GM06990 (cell line): ENCODE data around the gene FAM43B.

ENCODE experiments used
- DNase-seq: peaks from one replicate; pipeline ENCODE4 v3.0.0-alpha.2; 2011; ENCODE audit not compliant: insufficient read length; ENCODE audit errors: extremely low read depth
- H3K27me3 ChIP-seq: replicated peaks from 2 replicates; pipeline ENCODE4 v1.6.0; 2011; ENCODE audit warnings: low read length; ENCODE audit not compliant: control insufficient read depth, insufficient read depth
- H3K36me3 ChIP-seq: 2 replicates; pipeline ENCODE4 v1.5.1; 2011; ENCODE audit warnings: low read length; ENCODE audit not compliant: control insufficient read depth, insufficient read depth
- H3K4me3 ChIP-seq: replicated peaks from 2 replicates; pipeline ENCODE4 v1.5.1; 2011; ENCODE audit warnings: low read depth, mild to moderate bottlenecking, control low read depth, low read length
- CTCF ChIP-seq: IDR thresholded peaks from 2 replicates; pipeline ENCODE4 v1.5.1; 2011; ENCODE audit warnings: low read length, control low read depth, mild to moderate bottlenecking, inconsistent platforms; ENCODE audit not compliant: insufficient read depth, poor library complexity, severe bottlenecking

FAM43B gene

GRCh38 chr1:20597650-20598049 is 45.3 kb downstream of the FAM43B start:
- peaks cover 2% of the 10 kb centered on the region; the same call in 1 of the 2 replicates for H3K27me3 ChIP-seq
- H3K36me3 ChIP-seq = no peaks in the 10 kb centered on the region
- no peak for TF ChIP-seq CTCF
- H3K4me3 ChIP-seq = no peak overlapping the region
- no peak for DNase-seq

GRCh38 chr1:20600156-20600555 is 47.8 kb downstream of the FAM43B start:
- Histone ChIP-seq H3K27me3 (no peaks in the 10 kb centered on the region), H3K36me3 (no peaks in the 10 kb centered on the region), H3K4me3 (no peak overlapping the region)
- no peak for DNase-seq
- no peak for TF ChIP-seq CTCF

DNA sequence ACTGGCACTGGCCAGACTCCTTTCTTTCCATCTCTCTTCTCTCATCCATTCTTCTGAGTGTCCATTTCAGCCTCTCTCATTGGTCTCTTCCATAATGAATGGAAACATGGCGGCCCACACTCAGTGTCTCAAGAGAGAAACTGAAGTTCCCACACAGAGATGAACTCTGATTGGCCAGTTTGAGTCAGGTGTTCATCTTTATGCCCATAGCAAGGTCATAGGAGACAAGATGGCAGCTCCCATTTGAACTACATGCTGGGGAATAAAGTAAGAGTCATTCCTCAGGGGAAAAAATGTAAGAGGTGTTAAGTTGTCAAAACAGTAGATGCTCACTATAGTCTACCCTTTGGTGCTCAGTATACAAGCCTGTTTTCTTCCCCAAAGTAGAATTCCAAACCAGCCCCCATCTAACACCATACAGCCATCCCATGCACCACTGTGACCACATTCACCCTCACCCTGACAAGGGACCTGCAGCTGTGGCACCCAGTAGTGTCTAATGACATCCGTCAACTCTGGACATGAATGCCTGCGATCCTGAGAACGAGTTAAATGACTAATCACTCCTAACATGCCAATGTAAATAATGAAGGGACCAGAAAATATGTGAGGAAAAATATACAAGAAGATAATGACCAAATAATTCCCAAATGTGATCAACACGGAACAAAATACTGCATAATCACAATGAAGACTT is 48.9 kb downstream of the FAM43B start:
- H3K36me3 ChIP-seq = no peaks in the 10 kb centered on the region
- no peak overlapping the region for H3K4me3 ChIP-seq
- no peak for TF ChIP-seq CTCF
- no peak for DNase-seq
- H3K27me3 ChIP-seq = no peaks in the 10 kb centered on the region

DNA sequence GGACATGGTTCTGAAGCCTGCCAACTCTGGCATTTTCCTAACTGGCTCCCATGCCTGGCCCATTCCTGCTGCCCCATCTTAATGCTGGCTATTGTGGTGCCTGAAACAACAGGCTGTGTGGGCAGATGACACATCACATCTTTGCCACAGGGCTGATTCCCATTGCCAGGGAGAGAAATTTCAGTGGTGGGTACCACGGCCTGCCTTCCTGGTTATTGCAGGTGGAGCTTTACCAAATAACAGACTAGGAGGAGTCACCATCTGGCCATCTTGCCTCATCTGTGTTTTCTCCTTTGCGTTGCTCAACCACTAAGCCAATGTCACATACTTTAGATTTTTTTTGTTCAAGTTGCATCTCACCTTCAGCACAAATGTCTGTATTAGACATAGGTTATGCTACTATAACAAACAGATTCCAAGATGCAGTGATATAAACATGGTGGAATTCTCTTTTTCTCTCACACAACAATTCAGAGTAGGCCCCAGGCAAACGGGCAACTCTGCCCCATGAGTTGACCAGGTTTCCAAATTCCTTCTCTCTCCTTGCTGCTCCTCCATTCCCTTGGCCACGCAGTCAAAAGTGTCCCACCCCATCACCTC is 50.6 kb downstream of the FAM43B start:
- no peak for TF ChIP-seq CTCF
- H3K4me3 ChIP-seq = no peak overlapping the region
- H3K27me3 ChIP-seq = no peaks in the 10 kb centered on the region
- DNase-seq = no peak
- no peaks in the 10 kb centered on the region for H3K36me3 ChIP-seq

- Histone ChIP-seq H3K4me3 (no peak overlapping the region), H3K36me3 (no peaks in the 10 kb centered on the region), H3K27me3 (no peaks in the 10 kb centered on the region)
- TF ChIP-seq CTCF = no peak
- no peak for DNase-seq
Observed at GRCh38 chr1:20603504-20604464, 51.4 kb downstream of the FAM43B start.
